Gastrocnemius medialis (tissue), 4 donors: Measurements from ENCODE around the gene KCNT1.

Experiments
- POLR2A ChIP-seq, 2 donors: fragments of 450-650 bp; IDR thresholded peaks; one replicate each; pipeline ENCODE4 v1.6.1; 2017; ENCODE audit warnings: antibody characterized with exemption in 2 of 2, mild to moderate bottlenecking in 2 of 2, moderate library complexity in 2 of 2
- TF ChIP-seq, protein P1 (sequence below), 5 experiments: fragments of 450-650 bp in 3 of 5; fragments of 200-600 bp in 2 of 5; sonication (generic) in 2 of 5; IDR thresholded peaks in 4 of 5; conservative IDR thresholded peaks in 1 of 5; 1 replicate in 4 of 5; 2 replicates in 1 of 5; pipeline ENCODE4 v1.5.1; 2016 to 2019; ENCODE audit warnings: antibody characterized with exemption in 5 of 5, mild to moderate bottlenecking in 3 of 5, moderate library complexity in 3 of 5

DNA sequence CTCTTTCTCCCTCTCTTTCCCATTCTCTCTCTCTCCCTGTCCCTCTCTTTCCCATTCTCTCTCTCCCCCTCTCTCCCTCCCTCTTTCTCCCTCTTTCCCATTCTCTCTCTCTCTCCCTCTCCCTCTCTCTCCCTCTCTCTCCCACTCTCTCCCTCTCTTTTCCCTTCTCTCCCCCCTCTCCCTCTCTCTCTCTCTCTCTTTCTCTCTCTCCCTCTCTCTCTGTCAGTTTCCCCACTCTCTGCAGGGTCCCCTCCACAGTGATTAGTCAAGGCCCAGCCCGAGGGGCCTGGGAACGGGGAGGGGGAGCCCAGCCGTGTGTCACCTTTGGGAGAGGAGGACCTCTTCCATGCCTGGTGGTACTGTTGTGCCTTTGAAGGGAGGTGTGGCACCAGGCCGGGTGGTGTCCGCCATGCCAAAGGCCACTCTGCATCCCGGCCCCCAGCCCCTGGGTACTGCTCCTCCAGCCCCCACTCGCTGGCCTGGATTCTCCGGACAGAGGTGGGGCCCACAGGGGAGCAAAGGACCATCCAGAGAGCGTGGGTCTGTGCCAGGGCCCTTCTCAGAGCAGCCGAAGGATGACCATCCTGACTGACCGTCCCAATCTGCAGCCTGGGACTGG lies 25.4 kb downstream of the KCNT1 start:
- TF ChIP-seq, protein P1, sequence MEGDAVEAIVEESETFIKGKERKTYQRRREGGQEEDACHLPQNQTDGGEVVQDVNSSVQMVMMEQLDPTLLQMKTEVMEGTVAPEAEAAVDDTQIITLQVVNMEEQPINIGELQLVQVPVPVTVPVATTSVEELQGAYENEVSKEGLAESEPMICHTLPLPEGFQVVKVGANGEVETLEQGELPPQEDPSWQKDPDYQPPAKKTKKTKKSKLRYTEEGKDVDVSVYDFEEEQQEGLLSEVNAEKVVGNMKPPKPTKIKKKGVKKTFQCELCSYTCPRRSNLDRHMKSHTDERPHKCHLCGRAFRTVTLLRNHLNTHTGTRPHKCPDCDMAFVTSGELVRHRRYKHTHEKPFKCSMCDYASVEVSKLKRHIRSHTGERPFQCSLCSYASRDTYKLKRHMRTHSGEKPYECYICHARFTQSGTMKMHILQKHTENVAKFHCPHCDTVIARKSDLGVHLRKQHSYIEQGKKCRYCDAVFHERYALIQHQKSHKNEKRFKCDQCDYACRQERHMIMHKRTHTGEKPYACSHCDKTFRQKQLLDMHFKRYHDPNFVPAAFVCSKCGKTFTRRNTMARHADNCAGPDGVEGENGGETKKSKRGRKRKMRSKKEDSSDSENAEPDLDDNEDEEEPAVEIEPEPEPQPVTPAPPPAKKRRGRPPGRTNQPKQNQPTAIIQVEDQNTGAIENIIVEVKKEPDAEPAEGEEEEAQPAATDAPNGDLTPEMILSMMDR (IDR thresholded peaks at IDR 0.05 in 4 of 5, conservative IDR thresholded peaks at IDR 0.05 in 1 of 5): no peak
- no peak for TF ChIP-seq POLR2A (IDR thresholded peaks at IDR 0.05)
